Nephron (organoid): ENCODE data around the gene ABCA7.

Experiments used
- H3K27ac Mint-ChIP-seq, 3 experiments: 2 replicates each; pipeline ENCODE4 v1.8.0; 2020; ENCODE audit warnings: mixed read lengths in 3 of 3, mild to moderate bottlenecking in 2 of 3, moderate library complexity in 1 of 3
- H3K27me3 Mint-ChIP-seq: 2 replicates; pipeline ENCODE4 v1.8.0; 2021; ENCODE audit warnings: low read depth, mild to moderate bottlenecking, moderate library complexity, mixed read lengths
- H3K36me3 Mint-ChIP-seq: 2 replicates; pipeline ENCODE4 v1.8.0; 2020; ENCODE audit warnings: low read depth, mixed read lengths
- H3K4me1 Mint-ChIP-seq: 2 replicates; pipeline ENCODE4 v1.8.0; 2020; ENCODE audit warnings: mixed read lengths
- H3K4me3 Mint-ChIP-seq, 3 experiments: 2 replicates each; pipeline ENCODE4 v1.8.0; 2020; ENCODE audit warnings: mild to moderate bottlenecking in 3 of 3, mixed read lengths in 3 of 3, moderate library complexity in 2 of 3
- H3K9me3 Mint-ChIP-seq: 2 replicates; pipeline ENCODE4 v1.8.0; 2020; ENCODE audit warnings: mixed read lengths
- TF ChIP-seq, protein P1 (sequence below), 3 experiments: fragments of 200-600 bp; sonication (generic); IDR thresholded peaks; one replicate each; pipeline ENCODE4 v1.5.0; 2021; ENCODE audit warnings: antibody characterized with exemption in 3 of 3; ENCODE audit not compliant: unreplicated experiment in 3 of 3

Gene ABCA7

DNA sequence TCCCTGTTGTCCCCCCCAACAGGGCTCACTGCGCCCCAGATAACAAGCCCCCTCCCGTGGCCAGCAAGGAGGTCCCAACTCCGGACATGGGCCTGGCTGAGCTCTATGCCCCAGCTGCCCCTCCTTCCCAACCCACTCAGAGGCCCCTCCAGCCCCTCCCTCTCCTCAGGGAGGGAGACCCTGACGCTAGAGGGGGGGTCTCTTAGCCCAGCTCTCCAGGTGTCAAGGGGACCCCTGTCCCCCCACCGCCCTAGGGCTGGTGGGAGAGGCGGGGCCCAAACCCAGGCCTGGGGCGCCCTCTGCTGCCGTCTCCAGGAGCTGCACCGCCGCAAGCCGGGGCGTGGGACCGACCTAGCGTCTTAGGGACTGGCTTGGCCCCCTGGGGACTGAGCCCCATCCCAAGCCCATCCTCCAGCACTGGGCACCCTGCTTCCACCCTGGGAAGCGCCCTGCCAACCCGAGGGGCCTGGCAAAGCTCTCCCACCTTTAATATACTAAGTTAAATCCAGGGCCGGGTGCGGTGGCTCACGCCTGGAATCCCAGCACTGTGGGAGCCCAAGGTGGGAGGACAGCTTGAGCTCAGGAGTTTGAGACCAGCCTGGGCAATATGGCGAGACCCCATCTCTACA lies 38.3 kb upstream of the ABCA7 start:
- Mint-ChIP-seq H3K36me3 (peaks cover 3% of the 10 kb centered on the region), H3K4me3 (peak overlapping the region in 2 of 3 experiments; percentile 53 to 56), H3K4me1 (peaks cover 10% of the 10 kb centered on the region), H3K27ac (no peak overlapping the region), H3K9me3 (no peaks in the 10 kb centered on the region), H3K27me3 (peaks cover 59% of the 10 kb centered on the region)
- TF ChIP-seq, protein P1, sequence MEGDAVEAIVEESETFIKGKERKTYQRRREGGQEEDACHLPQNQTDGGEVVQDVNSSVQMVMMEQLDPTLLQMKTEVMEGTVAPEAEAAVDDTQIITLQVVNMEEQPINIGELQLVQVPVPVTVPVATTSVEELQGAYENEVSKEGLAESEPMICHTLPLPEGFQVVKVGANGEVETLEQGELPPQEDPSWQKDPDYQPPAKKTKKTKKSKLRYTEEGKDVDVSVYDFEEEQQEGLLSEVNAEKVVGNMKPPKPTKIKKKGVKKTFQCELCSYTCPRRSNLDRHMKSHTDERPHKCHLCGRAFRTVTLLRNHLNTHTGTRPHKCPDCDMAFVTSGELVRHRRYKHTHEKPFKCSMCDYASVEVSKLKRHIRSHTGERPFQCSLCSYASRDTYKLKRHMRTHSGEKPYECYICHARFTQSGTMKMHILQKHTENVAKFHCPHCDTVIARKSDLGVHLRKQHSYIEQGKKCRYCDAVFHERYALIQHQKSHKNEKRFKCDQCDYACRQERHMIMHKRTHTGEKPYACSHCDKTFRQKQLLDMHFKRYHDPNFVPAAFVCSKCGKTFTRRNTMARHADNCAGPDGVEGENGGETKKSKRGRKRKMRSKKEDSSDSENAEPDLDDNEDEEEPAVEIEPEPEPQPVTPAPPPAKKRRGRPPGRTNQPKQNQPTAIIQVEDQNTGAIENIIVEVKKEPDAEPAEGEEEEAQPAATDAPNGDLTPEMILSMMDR (IDR thresholded peaks at IDR 0.05; ENCODE audit: unreplicated experiment in 3 of 3): peak; percentile 94 to 97 (median 95)

DNA sequence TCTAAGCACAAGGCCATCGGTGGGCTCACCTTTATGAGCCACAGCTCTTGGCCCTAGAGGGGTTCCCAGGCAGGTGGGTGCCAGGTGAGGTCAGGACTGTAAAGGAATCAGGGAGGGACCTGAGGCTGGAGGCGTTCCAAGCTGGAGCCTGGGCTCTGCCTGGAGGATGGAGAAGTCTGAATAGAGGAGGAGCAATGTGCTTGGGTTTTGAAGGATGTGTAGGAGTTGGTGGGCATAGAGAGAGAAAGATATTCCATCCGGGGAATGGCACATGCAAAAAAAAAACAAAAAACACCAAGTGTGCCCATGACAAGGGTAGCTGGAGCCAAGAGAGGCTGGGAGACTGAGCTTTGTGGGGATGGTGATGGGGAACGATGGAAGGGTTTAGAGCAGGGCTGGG lies 37.3 kb upstream of the ABCA7 start:
- TF ChIP-seq, protein P1 (IDR thresholded peaks at IDR 0.05; ENCODE audit: unreplicated experiment in 3 of 3): no peak
- Mint-ChIP-seq H3K27me3 (peaks cover 50% of the 10 kb centered on the region), H3K9me3 (no peaks in the 10 kb centered on the region), H3K4me3 (no peak overlapping the region), H3K27ac (no peak overlapping the region), H3K36me3 (peaks cover 3% of the 10 kb centered on the region), H3K4me1 (peaks cover 10% of the 10 kb centered on the region)

DNA sequence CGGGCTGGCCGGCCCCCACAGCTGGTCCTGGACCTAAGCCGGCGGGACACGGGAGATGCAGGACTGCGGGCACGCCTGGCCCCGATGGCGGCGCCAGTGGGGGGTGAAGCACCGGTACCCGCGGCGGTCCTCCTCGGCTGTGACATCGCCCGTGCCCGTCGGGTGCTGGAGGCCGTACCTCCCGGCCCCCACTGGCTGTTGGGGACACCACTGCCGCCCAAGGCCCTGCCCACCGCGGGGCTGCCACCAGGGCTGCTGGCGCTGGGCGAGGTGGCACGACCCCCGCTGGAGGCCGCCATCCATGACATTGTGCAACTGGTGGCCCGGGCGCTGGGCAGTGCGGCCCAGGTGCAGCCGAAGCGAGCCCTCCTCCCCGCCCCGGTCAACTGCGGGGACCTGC lies 36.6 kb upstream of the ABCA7 start:
- Mint-ChIP-seq H3K36me3 (peaks cover 3% of the 10 kb centered on the region), H3K4me3 (no peak overlapping the region), H3K4me1 (peaks cover 10% of the 10 kb centered on the region), H3K9me3 (no peaks in the 10 kb centered on the region), H3K27me3 (peaks cover 43% of the 10 kb centered on the region), H3K27ac (no peak overlapping the region)
- TF ChIP-seq, protein P1 (IDR thresholded peaks at IDR 0.05; ENCODE audit: unreplicated experiment in 3 of 3): no peak

DNA sequence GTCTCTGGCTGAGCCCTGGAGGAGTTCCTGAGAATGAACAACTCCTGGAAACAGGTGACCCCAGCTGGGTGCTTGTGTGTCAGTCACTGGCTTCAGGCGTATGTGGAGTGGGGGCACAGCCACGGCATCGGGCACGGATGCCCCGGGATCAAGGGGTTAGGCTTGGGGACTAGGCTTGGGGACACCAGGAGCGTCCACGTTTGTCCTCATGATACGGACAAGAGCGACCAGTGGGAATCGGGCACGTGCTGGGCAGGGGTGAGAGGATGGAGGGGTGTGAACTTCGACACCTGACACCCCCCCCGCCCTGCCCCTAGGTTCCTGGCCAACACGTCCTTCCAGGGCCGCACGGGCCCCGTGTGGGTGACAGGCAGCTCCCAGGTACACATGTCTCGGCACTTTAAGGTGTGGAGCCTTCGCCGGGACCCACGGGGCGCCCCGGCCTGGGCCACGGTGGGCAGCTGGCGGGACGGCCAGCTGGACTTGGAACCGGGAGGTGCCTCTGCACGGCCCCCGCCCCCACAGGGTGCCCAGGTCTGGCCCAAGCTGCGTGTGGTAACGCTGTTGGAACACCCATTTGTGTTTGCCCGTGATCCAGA lies 35.6 kb upstream of the ABCA7 start:
- H3K36me3 Mint-ChIP-seq: peaks cover 3% of the 10 kb centered on the region
- no peak overlapping the region for H3K27ac Mint-ChIP-seq
- H3K27me3 Mint-ChIP-seq: peaks cover 33% of the 10 kb centered on the region
- TF ChIP-seq, protein P1 (IDR thresholded peaks at IDR 0.05; ENCODE audit: unreplicated experiment in 3 of 3): no peak
- H3K4me1 Mint-ChIP-seq: peaks cover 1% of the 10 kb centered on the region
- H3K4me3 Mint-ChIP-seq: no peak overlapping the region
- no peaks in the 10 kb centered on the region for H3K9me3 Mint-ChIP-seq

DNA sequence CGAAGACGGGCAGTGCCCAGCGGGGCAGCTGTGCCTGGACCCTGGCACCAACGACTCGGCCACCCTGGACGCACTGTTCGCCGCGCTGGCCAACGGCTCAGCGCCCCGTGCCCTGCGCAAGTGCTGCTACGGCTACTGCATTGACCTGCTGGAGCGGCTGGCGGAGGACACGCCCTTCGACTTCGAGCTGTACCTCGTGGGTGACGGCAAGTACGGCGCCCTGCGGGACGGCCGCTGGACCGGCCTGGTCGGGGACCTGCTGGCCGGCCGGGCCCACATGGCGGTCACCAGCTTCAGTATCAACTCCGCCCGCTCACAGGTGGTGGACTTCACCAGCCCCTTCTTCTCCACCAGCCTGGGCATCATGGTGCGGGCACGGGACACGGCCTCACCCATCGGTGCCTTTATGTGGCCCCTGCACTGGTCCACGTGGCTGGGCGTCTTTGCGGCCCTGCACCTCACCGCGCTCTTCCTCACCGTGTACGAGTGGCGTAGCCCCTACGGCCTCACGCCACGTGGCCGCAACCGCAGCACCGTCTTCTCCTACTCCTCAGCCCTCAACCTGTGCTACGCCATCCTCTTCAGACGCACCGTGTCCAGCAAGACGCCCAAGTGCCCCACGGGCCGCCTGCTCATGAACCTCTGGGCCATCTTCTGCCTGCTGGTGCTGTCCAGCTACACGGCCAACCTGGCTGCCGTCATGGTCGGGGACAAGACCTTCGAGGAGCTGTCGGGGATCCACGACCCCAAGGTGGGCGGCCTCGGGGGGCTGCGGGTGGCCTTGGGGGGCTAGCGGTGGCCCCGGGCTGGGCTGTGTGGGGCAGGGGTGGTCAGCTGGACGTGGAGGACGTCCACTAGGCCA lies 34.9 kb upstream of the ABCA7 start:
- Mint-ChIP-seq H3K9me3 (no peaks in the 10 kb centered on the region), H3K36me3 (peaks cover 3% of the 10 kb centered on the region), H3K27ac (no peak overlapping the region), H3K4me3 (no peak overlapping the region), H3K4me1 (no peaks in the 10 kb centered on the region), H3K27me3 (peaks cover 26% of the 10 kb centered on the region)
- TF ChIP-seq, protein P1 (IDR thresholded peaks at IDR 0.05; ENCODE audit: unreplicated experiment in 3 of 3): no peak
